ENCODE results near the gene SPANXN3. TPM values are rescaled to one million over a fixed set of nuclear protein-coding genes. Genes with fewer than 3 reads are reported as not detected.

Gene SPANXN3
- total RNA-seq, 1 experiment from 2014 or later: not detected

DNA sequence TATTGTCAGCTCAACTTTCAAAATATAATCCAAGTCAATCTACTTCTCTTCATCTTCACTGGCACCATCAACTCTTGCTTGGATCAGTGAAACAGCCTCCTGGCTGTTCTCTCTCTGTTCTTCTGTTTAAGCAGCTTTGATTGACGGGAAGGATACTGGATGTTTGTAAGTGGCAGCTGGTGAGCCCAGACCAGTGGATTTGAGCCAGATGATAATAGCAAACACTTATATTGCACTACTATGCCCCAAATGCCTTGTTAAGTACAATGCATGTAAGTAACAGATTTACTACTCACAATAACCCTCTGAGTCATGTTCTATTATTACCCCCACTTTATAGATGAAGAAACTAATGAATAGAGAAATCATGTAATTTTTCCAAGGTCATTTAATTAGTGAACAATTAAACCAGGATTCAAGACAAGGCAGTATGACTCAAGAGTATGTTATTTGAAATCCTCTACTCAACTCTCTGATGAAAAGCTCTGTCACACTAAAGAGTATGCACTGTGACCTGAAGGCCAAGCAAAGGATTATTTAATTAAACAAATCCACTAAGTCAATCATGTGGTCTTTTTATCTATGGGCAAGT lies 44.8 kb downstream of the SPANXN3 start:
- H3K9me3 Mint-ChIP-seq: peaks cover 64 to 66% of the 10 kb centered on the region in 2 experiments
- no peak overlapping the region for H2BK120ac ChIP-seq (ENCODE audit: low read depth, low read length, poor library complexity, severe bottlenecking)
- H3K4me2 ChIP-seq (ENCODE audit: insufficient read depth, insufficient read length, low read length): no peak overlapping the region

More for the DNA sequence above, 44.8 kb downstream of the SPANXN3 start:
- no peak overlapping the region for H3T11ph ChIP-seq (ENCODE audit: low read length)
- peaks cover 4% of the 10 kb centered on the region in 3 experiments for H3K36me3 Mint-ChIP-seq (ENCODE audit: insufficient read depth in 1 of 3, low read depth in 3 of 3)
- no peak overlapping the region for H2AFZ ChIP-seq (ENCODE audit: low read length)
- no peak overlapping the region for H4K5ac ChIP-seq (ENCODE audit: insufficient read length, low read depth, low read length)
- no peak overlapping the region for H3K9ac ChIP-seq (ENCODE audit: extremely low read depth, insufficient read length, low read length)
- H3K23me2 ChIP-seq (ENCODE audit: insufficient read length, low read depth, low read length, poor library complexity, severe bottlenecking): no peaks in the 10 kb centered on the region
- no peak overlapping the region for H3K18ac ChIP-seq (ENCODE audit: insufficient read length, low read depth, low read length)
- TF ChIP-seq, protein P1, sequence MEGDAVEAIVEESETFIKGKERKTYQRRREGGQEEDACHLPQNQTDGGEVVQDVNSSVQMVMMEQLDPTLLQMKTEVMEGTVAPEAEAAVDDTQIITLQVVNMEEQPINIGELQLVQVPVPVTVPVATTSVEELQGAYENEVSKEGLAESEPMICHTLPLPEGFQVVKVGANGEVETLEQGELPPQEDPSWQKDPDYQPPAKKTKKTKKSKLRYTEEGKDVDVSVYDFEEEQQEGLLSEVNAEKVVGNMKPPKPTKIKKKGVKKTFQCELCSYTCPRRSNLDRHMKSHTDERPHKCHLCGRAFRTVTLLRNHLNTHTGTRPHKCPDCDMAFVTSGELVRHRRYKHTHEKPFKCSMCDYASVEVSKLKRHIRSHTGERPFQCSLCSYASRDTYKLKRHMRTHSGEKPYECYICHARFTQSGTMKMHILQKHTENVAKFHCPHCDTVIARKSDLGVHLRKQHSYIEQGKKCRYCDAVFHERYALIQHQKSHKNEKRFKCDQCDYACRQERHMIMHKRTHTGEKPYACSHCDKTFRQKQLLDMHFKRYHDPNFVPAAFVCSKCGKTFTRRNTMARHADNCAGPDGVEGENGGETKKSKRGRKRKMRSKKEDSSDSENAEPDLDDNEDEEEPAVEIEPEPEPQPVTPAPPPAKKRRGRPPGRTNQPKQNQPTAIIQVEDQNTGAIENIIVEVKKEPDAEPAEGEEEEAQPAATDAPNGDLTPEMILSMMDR (conservative IDR thresholded peaks at IDR 0.05): no peak
- H3K4me1 Mint-ChIP-seq: no peaks in the 10 kb centered on the region
- no peak overlapping the region for H2BK5ac ChIP-seq (ENCODE audit: insufficient read length, low read length)
- H2AK5ac ChIP-seq (ENCODE audit: insufficient read length, low read length): no peak overlapping the region
- H3K14ac ChIP-seq (ENCODE audit: insufficient read depth, low read length): no peak overlapping the region
- no peaks in the 10 kb centered on the region for H4K20me1 ChIP-seq (ENCODE audit: control insufficient read depth, insufficient read depth, insufficient read length)
- DNase-seq: no peak
- no peak overlapping the region for H3K4me3 Mint-ChIP-seq
- no peaks in the 10 kb centered on the region for H3K4me1 ChIP-seq (ENCODE audit: insufficient read depth, low read length)
- H3K79me1 ChIP-seq (ENCODE audit: insufficient read depth, low read depth, low read length, poor library complexity, severe bottlenecking): no peaks in the 10 kb centered on the region
- no peak overlapping the region for H3K27ac ChIP-seq (ENCODE audit: insufficient read length, low read depth, low read length)
- no peak overlapping the region for H2BK15ac ChIP-seq (ENCODE audit: low read depth, low read length)
- H3K27me3 Mint-ChIP-seq (ENCODE audit: low read depth): no peaks in the 10 kb centered on the region
- no peak overlapping the region for H2BK12ac ChIP-seq (ENCODE audit: insufficient read length, low read depth, low read length)
- no peak overlapping the region for H3K4ac ChIP-seq (ENCODE audit: low read depth, low read length)
- no peak overlapping the region for H4K91ac ChIP-seq (ENCODE audit: insufficient read length, low read depth, low read length)
- H2BK20ac ChIP-seq (ENCODE audit: low read depth, low read length, poor library complexity, severe bottlenecking): no peak overlapping the region
- no peak overlapping the region for H3K27ac Mint-ChIP-seq
- no peak overlapping the region for H4K8ac ChIP-seq (replicated peaks; ENCODE audit: insufficient read length, low read depth, low read length)
- H3K27me3 ChIP-seq (ENCODE audit: insufficient read depth, low read length): no peaks in the 10 kb centered on the region
- peaks cover 12% of the 10 kb centered on the region for H3K9me3 ChIP-seq (ENCODE audit: control insufficient read depth, low read depth, low read length)
- no peak overlapping the region for H3K56ac ChIP-seq (ENCODE audit: insufficient read length, low read depth, low read length)
- no peaks in the 10 kb centered on the region for H3K79me2 ChIP-seq (ENCODE audit: insufficient read depth, low read length)
- WGBS (ENCODE audit: extremely low coverage, insufficient read length, low lambda C conversion rate): no CpG with 5 or more reads among the region's 1 CpG
- no peak overlapping the region for H3K23ac ChIP-seq (ENCODE audit: insufficient read length, low read depth, low read length)

All from H9 (cell line).